Breast epithelium (tissue), 3 donors: Measurements from ENCODE around the gene GPR15.

ENCODE experiments used
- CTCF ChIP-seq, 3 donors: fragments of 450-650 bp; IDR thresholded peaks; one replicate each; pipeline ENCODE4 v1.5.1; 2016 to 2017; ENCODE audit warnings: antibody characterized with exemption in 3 of 3, mild to moderate bottlenecking in 3 of 3, moderate library complexity in 3 of 3
- POLR2A ChIP-seq: fragments of 450-650 bp; IDR thresholded peaks from one replicate; pipeline ENCODE4 v1.6.1; 2016; ENCODE audit warnings: antibody characterized with exemption, mild to moderate bottlenecking, moderate library complexity

GRCh38 chr3:98542623-98543022 lies 10.8 kb downstream of the GPR15 start:
- TF ChIP-seq CTCF (IDR thresholded peaks at IDR 0.05) (no peak), POLR2A (no peak)
